ENCODE data around the gene TFDP2.
"Not testable (repeated sequence)": the region's sequence is repeated elsewhere in the genome, so short reads cannot be mapped to it uniquely, and the experiment has no call there.

The TFDP2 gene, protein sequence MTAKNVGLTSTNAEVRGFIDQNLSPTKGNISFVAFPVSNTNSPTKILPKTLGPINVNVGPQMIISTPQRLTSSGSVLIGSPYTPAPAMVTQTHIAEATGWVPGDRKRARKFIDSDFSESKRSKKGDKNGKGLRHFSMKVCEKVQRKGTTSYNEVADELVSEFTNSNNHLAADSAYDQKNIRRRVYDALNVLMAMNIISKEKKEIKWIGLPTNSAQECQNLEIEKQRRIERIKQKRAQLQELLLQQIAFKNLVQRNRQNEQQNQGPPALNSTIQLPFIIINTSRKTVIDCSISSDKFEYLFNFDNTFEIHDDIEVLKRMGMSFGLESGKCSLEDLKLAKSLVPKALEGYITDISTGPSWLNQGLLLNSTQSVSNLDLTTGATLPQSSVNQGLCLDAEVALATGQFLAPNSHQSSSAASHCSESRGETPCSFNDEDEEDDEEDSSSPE

GRCh38 chr3:142148792-142149672 lies at the start of gene TFDP2:
TFDP2 (minus strand) TSS chr3:142149544; CDS start chr3:142101749, 47,795 bp downstream.
- H3K27ac ChIP-seq: peak within 1 kb of the TSS; percentile 53
- DNase-seq (ENCODE audit: low read depth, low spot score): peak; percentile 45

GRCh38 chr3:142188846-142189245 lies 39.5 kb upstream of the TFDP2 start:
- no peak overlapping the region for H3K27ac ChIP-seq
- DNase-seq (ENCODE audit: low read depth, low spot score): no peak

DNA sequence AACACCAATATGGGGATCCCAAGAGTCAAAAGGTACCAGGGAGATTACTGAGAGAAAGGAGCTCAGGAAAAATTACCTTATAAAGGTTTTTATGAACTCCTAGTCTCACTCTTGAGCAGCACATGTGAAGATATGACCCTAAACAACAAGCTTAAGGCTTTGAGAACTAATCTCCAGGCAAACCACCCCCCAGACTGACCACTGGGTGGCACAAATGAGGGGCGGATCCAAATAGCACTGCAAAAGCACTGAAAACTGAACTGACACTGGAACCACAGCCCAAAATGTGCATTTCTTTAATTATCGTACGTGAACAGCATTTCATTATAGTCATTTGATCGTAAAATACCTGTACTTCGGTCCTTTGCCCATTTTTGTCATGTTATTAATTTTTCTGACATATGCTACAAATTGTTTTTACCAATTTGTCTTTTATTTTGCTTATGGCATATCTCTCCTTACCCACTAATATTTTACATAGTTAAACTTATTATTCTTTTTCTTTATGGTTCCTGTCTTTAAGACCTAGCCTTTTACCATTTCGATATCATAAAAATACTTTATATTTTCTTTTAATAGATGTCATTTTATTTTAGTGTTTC lies 31.5 kb upstream of the TFDP2 start:
- H3K27ac ChIP-seq: no peak overlapping the region
- DNase-seq (ENCODE audit: low read depth, low spot score): no peak

DNA sequence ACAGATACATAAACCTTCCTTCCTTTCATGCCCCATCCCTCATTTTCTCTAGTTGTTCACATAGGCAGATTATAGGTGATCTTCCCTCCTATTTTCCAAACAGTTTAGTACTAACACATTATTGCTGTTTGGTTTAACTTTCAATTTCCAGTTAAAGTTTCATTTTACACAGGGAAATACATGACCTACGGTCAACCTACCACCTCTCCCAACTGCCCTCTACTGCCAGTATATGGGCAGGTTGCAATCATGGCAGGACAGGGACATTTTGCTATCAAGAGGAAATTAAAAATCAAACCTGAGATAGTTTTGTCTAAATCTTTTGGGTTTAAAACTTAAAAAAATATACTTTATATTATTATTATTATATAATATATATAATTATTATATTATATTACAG lies 26.1 kb upstream of the TFDP2 start:
- DNase-seq (ENCODE audit: low read depth, low spot score): no peak

DNA sequence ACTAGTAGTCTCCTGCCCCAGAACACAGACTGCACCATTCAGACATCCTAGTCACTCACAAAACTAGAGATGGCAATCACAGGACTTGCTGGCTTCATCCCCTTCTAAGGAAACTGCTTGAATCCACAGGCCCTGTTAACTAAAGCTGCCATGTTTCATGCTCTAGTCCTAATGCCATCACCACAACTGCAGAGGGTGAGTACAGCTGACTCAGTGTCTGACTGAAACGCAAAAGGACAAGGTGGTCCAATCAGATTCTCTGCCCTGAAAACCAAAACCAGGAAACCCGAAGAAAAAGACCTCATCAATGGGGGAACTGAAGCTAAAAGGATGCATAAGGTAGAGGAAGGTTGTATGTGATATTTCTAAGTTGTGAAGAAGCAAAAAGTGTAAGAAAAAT lies 25.2 kb upstream of the TFDP2 start:
- no peak for DNase-seq (ENCODE audit: low read depth, low spot score)
- H3K27ac ChIP-seq: no peak overlapping the region

More for the DNA sequence above, 26.1 kb upstream of the TFDP2 start:
- H3K27ac ChIP-seq: no peak overlapping the region

DNA sequence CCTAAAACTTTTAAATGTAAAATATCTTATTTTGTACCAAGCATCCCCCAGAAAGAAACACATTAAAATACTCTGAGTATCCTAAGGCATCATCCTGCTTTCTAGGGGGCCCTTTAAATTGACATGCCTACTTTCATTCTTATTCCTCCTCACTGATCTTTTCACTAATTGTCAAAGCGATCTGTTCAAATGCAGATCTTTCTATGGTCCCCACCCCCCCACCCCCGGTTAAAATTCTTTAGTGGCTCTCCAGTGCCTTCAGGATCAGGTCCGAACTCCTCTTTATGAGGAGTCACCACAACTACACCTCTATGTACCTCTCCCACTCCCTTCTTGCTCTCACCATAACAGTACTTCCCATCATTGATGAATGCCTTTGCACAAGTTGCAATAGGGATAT lies 19.2 kb upstream of the TFDP2 start:
- no peak for DNase-seq (ENCODE audit: low read depth, low spot score)
- no peak overlapping the region for H3K27ac ChIP-seq

DNA sequence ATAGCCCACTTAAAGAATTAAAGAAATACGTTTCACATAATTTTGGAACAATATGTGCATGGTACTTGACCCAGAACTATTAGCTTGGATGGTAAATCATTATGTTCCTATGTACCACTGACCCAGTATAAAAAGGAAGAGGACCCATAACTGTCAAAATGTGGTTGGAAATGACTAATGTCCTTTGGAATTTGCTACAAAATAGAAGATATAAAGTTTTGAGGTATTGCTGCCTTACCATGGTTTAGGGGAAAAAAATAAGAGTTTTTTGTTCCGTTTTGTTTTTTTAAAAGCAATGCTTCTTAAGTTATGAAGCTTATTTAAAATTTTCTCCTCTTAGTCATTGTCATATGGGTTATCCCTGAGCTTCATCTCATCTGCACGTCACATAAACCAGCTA lies 15.8 kb upstream of the TFDP2 start:
- DNase-seq (ENCODE audit: low read depth, low spot score): no peak
- H3K27ac ChIP-seq: no peak overlapping the region

GRCh38 chr3:142159083-142159740 lies 9.9 kb upstream of the TFDP2 start:
- DNase-seq (ENCODE audit: low read depth, low spot score): no peak
- no peak overlapping the region for H3K27ac ChIP-seq

- no peak for DNase-seq (ENCODE audit: low read depth, low spot score)
- no peak overlapping the region for H3K27ac ChIP-seq
These were observed 4.8 kb upstream of the TFDP2 start for GRCh38 chr3:142154186-142154585.

DNA sequence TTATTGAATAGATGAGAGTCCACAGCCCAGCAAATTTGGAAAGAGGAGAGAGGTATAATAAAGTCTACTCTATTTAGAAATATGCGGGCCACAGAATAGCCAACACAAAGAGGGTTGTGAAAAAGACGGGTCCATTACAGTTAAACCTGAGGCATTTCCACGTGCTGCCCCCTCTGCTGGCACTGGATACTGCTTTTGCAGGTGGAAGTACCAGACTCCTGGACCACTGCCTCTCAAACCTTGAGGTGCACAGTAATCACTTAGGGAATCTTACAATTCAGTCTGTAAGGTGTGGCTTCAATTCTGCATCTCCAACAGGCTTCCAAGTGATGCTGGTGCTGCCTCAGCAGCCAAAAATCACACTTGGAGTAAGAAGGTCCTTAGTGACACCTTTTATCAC lies 3.0 kb upstream of the TFDP2 start:
- no peak for DNase-seq (ENCODE audit: low read depth, low spot score)
- no peak overlapping the region for H3K27ac ChIP-seq

- no peak for DNase-seq (ENCODE audit: low read depth, low spot score)
- no peak overlapping the region for H3K27ac ChIP-seq
These were observed 2.5 kb upstream of the TFDP2 start for GRCh38 chr3:142151828-142152227.

DNA sequence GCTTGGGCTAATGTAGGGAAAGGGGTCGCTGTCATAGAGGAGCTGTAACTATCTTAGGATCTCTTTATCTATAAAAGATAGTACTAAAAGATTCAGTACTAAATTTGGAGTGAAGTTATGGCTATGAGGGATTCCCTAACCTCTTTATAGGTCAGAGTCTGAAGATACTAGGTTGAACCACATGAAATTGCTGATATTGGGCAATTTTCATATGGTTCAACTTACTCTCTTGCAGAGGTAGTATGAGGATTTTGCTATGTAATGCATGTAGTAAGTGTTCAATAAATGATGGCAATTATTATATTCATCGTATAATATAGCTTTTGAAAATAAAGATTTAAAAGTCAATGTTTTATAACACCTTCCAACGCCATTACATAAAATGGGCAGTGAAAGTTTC lies 1.9 kb upstream of the TFDP2 start:
- DNase-seq (ENCODE audit: low read depth, low spot score): no peak
- H3K27ac ChIP-seq: no peak overlapping the region

GRCh38 chr3:142150271-142150670 lies 927 bp upstream of the TFDP2 start:
- DNase-seq (ENCODE audit: low read depth, low spot score): no peak
- no peak overlapping the region for H3K27ac ChIP-seq

DNA sequence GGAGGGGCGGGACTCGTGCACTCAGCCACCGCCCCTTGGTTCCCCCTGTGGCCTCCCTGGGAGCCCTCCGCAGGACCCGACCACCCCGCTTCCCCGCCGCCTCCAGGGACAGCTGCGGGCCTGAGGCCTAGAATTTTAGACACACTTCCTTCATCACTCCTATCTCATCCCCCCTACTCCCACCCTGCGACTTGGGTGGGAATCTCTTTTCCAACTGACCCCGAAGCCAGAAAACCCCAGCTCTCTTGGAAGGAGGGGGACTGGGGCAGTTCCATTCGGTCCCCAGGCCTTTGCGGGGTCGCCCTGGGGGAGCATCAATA lies 289 bp upstream of the TFDP2 start:
- H3K27ac ChIP-seq: no peak overlapping the region
- no peak for DNase-seq (ENCODE audit: low read depth, low spot score)

DNA sequence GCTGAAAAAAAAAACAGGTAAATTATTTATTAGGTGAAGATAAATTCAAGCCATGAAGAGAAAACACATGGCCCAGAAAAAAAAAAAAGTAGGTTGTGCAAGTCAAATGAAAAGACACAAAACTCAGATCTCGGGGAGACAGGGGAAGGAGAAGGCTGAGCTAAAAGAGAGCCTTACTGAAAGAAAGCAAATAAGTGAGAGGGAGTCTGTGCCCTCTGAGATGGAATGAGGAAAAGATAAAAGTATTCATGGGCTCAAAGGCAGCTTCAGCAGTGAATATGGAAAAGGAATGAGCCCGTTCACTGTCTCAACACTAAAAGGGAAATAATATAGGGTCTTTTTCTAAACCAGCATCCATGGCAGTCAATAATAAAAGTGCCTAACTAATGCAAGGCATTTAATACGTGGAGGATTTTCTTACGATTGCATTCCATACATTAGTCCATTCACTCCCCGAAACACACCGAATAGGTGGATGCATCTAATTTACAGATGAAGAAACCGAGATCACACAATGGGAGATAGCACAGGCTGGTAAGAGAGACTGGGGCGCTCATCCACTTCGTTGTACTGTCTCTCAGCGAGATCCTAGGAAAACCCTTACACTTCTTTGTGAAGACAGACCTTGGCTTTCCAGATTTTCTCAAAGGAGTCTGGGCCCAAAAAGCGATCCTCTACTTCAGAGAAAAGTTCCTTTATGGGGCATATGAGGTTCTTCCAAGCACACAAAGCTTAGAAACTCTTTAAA lies 1.1 kb downstream of the TFDP2 start:
- peak overlapping the region; percentile 53 for H3K27ac ChIP-seq
- DNase-seq (ENCODE audit: low read depth, low spot score): no peak

- DNase-seq (ENCODE audit: low read depth, low spot score); H3K27ac ChIP-seq: not testable (repeated sequence)
These were observed 4.8 kb downstream of the TFDP2 start for GRCh38 chr3:142144587-142144986.

GRCh38 chr3:142140608-142141285 lies 8.6 kb downstream of the TFDP2 start:
- not testable (repeated sequence) for H3K27ac ChIP-seq; DNase-seq (ENCODE audit: low read depth, low spot score)

DNA sequence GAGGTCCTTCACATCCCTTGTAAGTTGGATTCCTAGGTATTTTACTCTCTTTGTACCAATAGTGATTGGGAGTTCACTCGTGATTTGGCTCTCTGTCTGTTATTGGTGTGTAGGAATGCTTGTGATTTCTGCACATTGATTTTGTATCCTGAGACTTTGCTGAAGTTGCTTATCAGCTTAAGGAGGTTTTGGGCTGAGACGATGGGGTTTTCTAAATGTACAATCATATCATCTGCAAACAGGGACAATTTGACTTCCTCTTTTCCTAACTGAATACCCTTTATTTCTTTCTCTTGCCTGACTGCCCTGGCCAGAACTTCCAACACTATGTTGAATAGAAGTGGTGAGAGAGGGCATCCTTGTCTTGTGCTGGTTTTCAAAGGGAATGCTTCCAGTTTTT lies 12.3 kb downstream of the TFDP2 start:
- not testable (repeated sequence) for H3K27ac ChIP-seq; DNase-seq (ENCODE audit: low read depth, low spot score)

DNA sequence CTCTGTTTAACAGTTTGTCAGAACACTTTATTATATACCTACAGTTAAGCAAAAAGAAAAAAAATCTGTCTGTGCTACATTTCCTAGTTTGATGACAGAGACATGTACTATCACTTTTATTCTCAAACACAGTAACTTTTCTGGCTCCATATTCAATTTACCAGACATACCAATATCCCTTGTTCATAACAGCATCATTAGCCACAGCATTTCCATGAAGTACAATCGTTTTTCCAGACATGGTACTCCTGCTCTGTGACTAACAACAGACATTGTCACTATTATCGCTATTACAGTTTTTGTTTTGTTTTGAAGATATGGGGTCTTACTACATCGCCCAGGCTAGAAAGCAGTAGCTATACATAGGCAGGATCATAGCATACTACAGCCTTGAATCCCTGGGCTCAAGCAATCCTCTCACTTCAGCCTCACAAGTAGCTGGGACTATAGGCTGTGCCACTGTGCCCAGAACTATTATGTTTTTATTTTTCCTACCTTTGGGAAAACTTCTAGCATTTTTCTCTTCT lies 14.5 kb downstream of the TFDP2 start:
- no peak overlapping the region for H3K27ac ChIP-seq
- DNase-seq (ENCODE audit: low read depth, low spot score): no peak
